ENCODE results near the gene EID2.

GRCh38 chr19:39496063-39496462, 43.9 kb downstream of the EID2 start:
- TF ChIP-seq CTCF (conservative IDR thresholded peaks at IDR 0.05 in 1 of 2, IDR thresholded peaks at IDR 0.05 in 1 of 2; ENCODE audit: low read depth in 1 of 2, low read length in 2 of 2) (no peak), EZH2 (IDR thresholded peaks at IDR 0.05; ENCODE audit: low read length, missing control alignments) (no peak)
